ENCODE results near the gene HLA-DRB1.

DNA sequence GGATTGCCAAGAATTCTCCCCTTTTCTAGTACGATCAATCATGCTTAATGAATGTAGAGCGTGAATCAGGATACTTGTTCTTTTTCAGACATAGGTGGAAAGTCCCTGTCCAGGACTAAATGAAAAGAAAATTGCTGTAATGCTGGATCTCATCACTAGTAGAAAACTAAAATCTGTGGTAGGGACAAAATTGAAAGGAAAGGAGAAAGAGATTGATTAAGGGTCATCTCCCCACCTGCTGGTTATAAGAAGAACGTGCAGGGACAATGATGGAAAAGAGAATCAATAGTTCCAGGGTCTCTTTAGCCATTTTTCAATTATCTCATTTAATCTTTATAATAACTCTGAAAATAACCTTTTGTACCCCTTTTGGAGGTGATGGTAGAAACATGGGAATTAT lies 18.7 kb upstream of the HLA-DRB1 start:
- TF ChIP-seq EZH2 (IDR thresholded peaks at IDR 0.05; ENCODE audit: insufficient read depth, poor library complexity, severe bottlenecking) = no peak
- TF ChIP-seq EZH2phosphoT487 (IDR thresholded peaks at IDR 0.05; ENCODE audit: insufficient read depth, low read depth) = no peak
